Fibroblast of lung (primary cell): ENCODE measurements around the gene ANXA9. TPM values are rescaled to one million over a fixed set of nuclear protein-coding genes. Genes with fewer than 3 reads are reported as not detected.

ENCODE experiments used
- DNase-seq, 2 donors: peaks; one replicate each; pipeline versions ENCODE4 v3.0.0 to v3.0.0-alpha.2; 2010; ENCODE audit warnings: low read depth in 2 of 2
- H2AFZ ChIP-seq: 2 replicates; pipeline ENCODE4 v1.5.1; 2012; ENCODE audit warnings: low read length, control low read depth, inconsistent platforms
- H3K27ac ChIP-seq: 2 replicates; pipeline ENCODE4 v1.5.1; 2011; ENCODE audit warnings: low read length, control low read depth; ENCODE audit not compliant: insufficient read depth
- H3K27me3 ChIP-seq: 2 replicates; pipeline ENCODE4 v1.5.1; 2011; ENCODE audit warnings: mild to moderate bottlenecking, low read length; ENCODE audit not compliant: control insufficient read depth, insufficient read depth
- H3K36me3 ChIP-seq: 2 replicates; pipeline ENCODE4 v1.5.1; 2011; ENCODE audit warnings: low read length; ENCODE audit not compliant: control insufficient read depth, insufficient read depth
- H3K4me1 ChIP-seq: 2 replicates; pipeline ENCODE4 v1.5.1; 2011; ENCODE audit warnings: low read length; ENCODE audit not compliant: control insufficient read depth, insufficient read depth; ENCODE audit errors: extremely low read depth
- H3K4me2 ChIP-seq: 2 replicates; pipeline ENCODE4 v1.5.1; 2011; ENCODE audit warnings: low read length, control low read depth; ENCODE audit not compliant: insufficient read depth; ENCODE audit errors: extremely low read depth
- H3K4me3 ChIP-seq, 4 experiments: fragments of 200-600 bp in 1 of 4; sonication (generic) in 1 of 4; replicated peaks in 1 of 4; 2 replicates each; pipeline ENCODE4 v1.5.1; 2011 to 2016; ENCODE audit warnings: low read length in 4 of 4, low read depth in 3 of 4, mild to moderate bottlenecking in 3 of 4, control low read depth in 2 of 4, inconsistent platforms in 1 of 4, mixed read lengths in 1 of 4; ENCODE audit not compliant: insufficient read depth in 1 of 4; ENCODE audit errors: control extremely low read depth in 1 of 4
- H3K79me2 ChIP-seq: 2 replicates; pipeline ENCODE4 v1.5.1; 2012; ENCODE audit warnings: mild to moderate bottlenecking, low read length, inconsistent platforms; ENCODE audit not compliant: control insufficient read depth, insufficient read depth
- H3K9ac ChIP-seq: 2 replicates; pipeline ENCODE4 v1.5.1; 2011; ENCODE audit warnings: mild to moderate bottlenecking, low read length, control low read depth; ENCODE audit not compliant: insufficient read depth
- H3K9me3 ChIP-seq: 2 replicates; pipeline ENCODE4 v1.5.1; 2012; ENCODE audit warnings: low read depth, low read length; ENCODE audit not compliant: control insufficient read depth, insufficient read depth
- H4K20me1 ChIP-seq: 2 replicates; pipeline ENCODE4 v1.5.1; 2011; ENCODE audit warnings: low read length; ENCODE audit not compliant: control insufficient read depth, insufficient read depth; ENCODE audit errors: extremely low read depth
- EZH2 ChIP-seq: IDR thresholded peaks from 2 replicates; pipeline ENCODE4 v1.5.1; 2012; ENCODE audit warnings: low read length, control low read depth, mild to moderate bottlenecking; ENCODE audit errors: missing control alignments
- polyA plus RNA-seq, 2 donors: library from polyadenylated mRNA; depleted of rRNA in 1 of 2; stranded (reverse) in 1 of 2; unstranded in 1 of 2; fragments of >200 nt; gene quantifications; 2 replicates each; pipeline ENCODE4 v1.2.1, GENCODE V29; 2011 to 2012; ENCODE audit warnings: missing spikeins in 1 of 2
- total RNA-seq: library from RNA; depleted of rRNA; stranded (reverse); fragments of >200 nt; gene quantifications from 2 replicates; pipeline ENCODE4 v1.2.1, GENCODE V29; 2014
- TF ChIP-seq, protein P1 (sequence below), 2 donors: IDR thresholded peaks in 1 of 2; conservative IDR thresholded peaks in 1 of 2; 1 replicate in 1 of 2; 2 replicates in 1 of 2; pipeline ENCODE4 v1.5.1; 2011 to 2012; ENCODE audit warnings: low read length in 2 of 2, control low read depth in 1 of 2, inconsistent platforms in 1 of 2, low read depth in 1 of 2, mild to moderate bottlenecking in 1 of 2

Gene ANXA9
- total and polyA plus RNA-seq, 2 donors (not counting 1 experiment from before 2014, with no cell fraction given) = 0.07 to 0.33 TPM

- no peaks in the 10 kb centered on the region for H3K27me3 ChIP-seq
- H4K20me1 ChIP-seq = no peaks in the 10 kb centered on the region
- no peak overlapping the region for H3K9ac ChIP-seq
- H3K36me3 ChIP-seq = peaks cover 2% of the 10 kb centered on the region
- no peaks in the 10 kb centered on the region for H3K9me3 ChIP-seq
- TF ChIP-seq EZH2 = no peak
- TF ChIP-seq, protein P1, sequence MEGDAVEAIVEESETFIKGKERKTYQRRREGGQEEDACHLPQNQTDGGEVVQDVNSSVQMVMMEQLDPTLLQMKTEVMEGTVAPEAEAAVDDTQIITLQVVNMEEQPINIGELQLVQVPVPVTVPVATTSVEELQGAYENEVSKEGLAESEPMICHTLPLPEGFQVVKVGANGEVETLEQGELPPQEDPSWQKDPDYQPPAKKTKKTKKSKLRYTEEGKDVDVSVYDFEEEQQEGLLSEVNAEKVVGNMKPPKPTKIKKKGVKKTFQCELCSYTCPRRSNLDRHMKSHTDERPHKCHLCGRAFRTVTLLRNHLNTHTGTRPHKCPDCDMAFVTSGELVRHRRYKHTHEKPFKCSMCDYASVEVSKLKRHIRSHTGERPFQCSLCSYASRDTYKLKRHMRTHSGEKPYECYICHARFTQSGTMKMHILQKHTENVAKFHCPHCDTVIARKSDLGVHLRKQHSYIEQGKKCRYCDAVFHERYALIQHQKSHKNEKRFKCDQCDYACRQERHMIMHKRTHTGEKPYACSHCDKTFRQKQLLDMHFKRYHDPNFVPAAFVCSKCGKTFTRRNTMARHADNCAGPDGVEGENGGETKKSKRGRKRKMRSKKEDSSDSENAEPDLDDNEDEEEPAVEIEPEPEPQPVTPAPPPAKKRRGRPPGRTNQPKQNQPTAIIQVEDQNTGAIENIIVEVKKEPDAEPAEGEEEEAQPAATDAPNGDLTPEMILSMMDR (conservative IDR thresholded peaks at IDR 0.05 in 1 of 2, IDR thresholded peaks at IDR 0.05 in 1 of 2; ENCODE audit: low read depth in 1 of 2, low read length in 2 of 2) = no peak
- no peak overlapping the region for H3K27ac ChIP-seq
- H2AFZ ChIP-seq = no peak overlapping the region
- no peaks in the 10 kb centered on the region for H3K4me1 ChIP-seq
- H3K4me3 ChIP-seq = no peak overlapping the region
- DNase-seq = no peak
- H3K4me2 ChIP-seq = no peak overlapping the region
- no peaks in the 10 kb centered on the region for H3K79me2 ChIP-seq
These were observed 10.5 kb downstream of the ANXA9 start for GRCh38 chr1:150992626-150993025.

GRCh38 chr1:150994248-150994647, 12.2 kb downstream of the ANXA9 start:
- no peaks in the 10 kb centered on the region for H3K27me3 ChIP-seq
- DNase-seq = no peak
- no peaks in the 10 kb centered on the region for H3K9me3 ChIP-seq
- no peaks in the 10 kb centered on the region for H3K4me1 ChIP-seq
- peaks cover 2% of the 10 kb centered on the region for H3K36me3 ChIP-seq
- no peak overlapping the region for H2AFZ ChIP-seq
- H3K4me3 ChIP-seq = no peak overlapping the region
- H3K27ac ChIP-seq = no peak overlapping the region
- TF ChIP-seq EZH2 = no peak
- TF ChIP-seq, protein P1 (conservative IDR thresholded peaks at IDR 0.05 in 1 of 2, IDR thresholded peaks at IDR 0.05 in 1 of 2; ENCODE audit: low read depth in 1 of 2, low read length in 2 of 2) = no peak
- no peak overlapping the region for H3K4me2 ChIP-seq
- H4K20me1 ChIP-seq = no peaks in the 10 kb centered on the region
- H3K79me2 ChIP-seq = no peaks in the 10 kb centered on the region
- H3K9ac ChIP-seq = no peak overlapping the region

- H3K4me2 ChIP-seq = no peak overlapping the region
These were observed 13.4 kb downstream of the ANXA9 start for GRCh38 chr1:150995460-150995859.

More at GRCh38 chr1:150995460-150995859, 13.4 kb downstream of the ANXA9 start:
- Histone ChIP-seq H2AFZ (peak overlapping the region; percentile 55), H3K4me1 (no peaks in the 10 kb centered on the region), H3K79me2 (no peaks in the 10 kb centered on the region), H3K27me3 (no peaks in the 10 kb centered on the region), H3K9ac (no peak overlapping the region), H3K9me3 (no peaks in the 10 kb centered on the region), H3K36me3 (peaks cover 2% of the 10 kb centered on the region), H3K27ac (no peak overlapping the region), H4K20me1 (no peaks in the 10 kb centered on the region), H3K4me3 (no peak overlapping the region)
- no peak for TF ChIP-seq EZH2
- no peak for DNase-seq
